ENCODE results near the gene ARHGAP18. TPM values are rescaled to one million over a fixed set of nuclear protein-coding genes. Genes with fewer than 3 reads are reported as not detected.

Gene ARHGAP18
- total RNA-seq, 4 donors from 2014 or later, result 5.1 to 12.7 (median 7.7) TPM

- no peak overlapping the region for H3K4me3 ChIP-seq (ENCODE audit: low read depth, poor library complexity, severe bottlenecking)
- 79 to 85% methylated on average over 7 of the region's 7 CpGs for WGBS, 2 donors
- TF ChIP-seq POLR2A (IDR thresholded peaks at IDR 0.05) (no peak), CTCF (IDR thresholded peaks at IDR 0.05) (no peak)
- DNase-seq (ENCODE audit: low spot score in 2 of 2), result no peak
- intact Hi-C loops (cut with DNase I; ENCODE audit: low total_unique reads), result no loop called here
Measured at GRCh38 chr6:129605967-129606366, 104.0 kb downstream of the ARHGAP18 start.

- H3K4me3 ChIP-seq (ENCODE audit: low read depth, poor library complexity, severe bottlenecking), result no peak overlapping the region
- no peak for TF ChIP-seq CTCF (IDR thresholded peaks at IDR 0.05)
- no peak for TF ChIP-seq POLR2A (IDR thresholded peaks at IDR 0.05)
Measured at GRCh38 chr6:129605095-129605494, 104.9 kb downstream of the ARHGAP18 start.

GRCh38 chr6:129604321-129604720, 105.7 kb downstream of the ARHGAP18 start:
- no peak for DNase-seq (ENCODE audit: low spot score in 2 of 2)
- H3K4me3 ChIP-seq (ENCODE audit: low read depth, poor library complexity, severe bottlenecking), result no peak overlapping the region
- intact Hi-C loops (cut with DNase I; ENCODE audit: low total_unique reads), result no loop called here
- no peak for TF ChIP-seq POLR2A (IDR thresholded peaks at IDR 0.05)
- no peak for TF ChIP-seq CTCF (IDR thresholded peaks at IDR 0.05)
- WGBS, 2 donors, result 93 to 95% methylated on average over 4 of the region's 4 CpGs

More at GRCh38 chr6:129605095-129605494, 104.9 kb downstream of the ARHGAP18 start:
- DNase-seq (ENCODE audit: low spot score in 2 of 2), result no peak
- intact Hi-C loops (cut with DNase I; ENCODE audit: low total_unique reads), result no loop called here
- 79 to 82% methylated on average over 1 of the region's 1 CpG for WGBS, 2 donors

GRCh38 chr6:129603741-129604140, 106.2 kb downstream of the ARHGAP18 start:
- TF ChIP-seq POLR2A (IDR thresholded peaks at IDR 0.05), result no peak
- no peak for TF ChIP-seq CTCF (IDR thresholded peaks at IDR 0.05)
- intact Hi-C loops (cut with DNase I; ENCODE audit: low total_unique reads), result no loop called here
- DNase-seq (ENCODE audit: low spot score in 2 of 2), result no peak
- no peak overlapping the region for H3K4me3 ChIP-seq (ENCODE audit: low read depth, poor library complexity, severe bottlenecking)
- 89 to 94% methylated on average over 2 of the region's 2 CpGs for WGBS, 2 donors

- no peak overlapping the region for H3K4me3 ChIP-seq (ENCODE audit: low read depth, poor library complexity, severe bottlenecking)
- intact Hi-C loops (cut with DNase I; ENCODE audit: low total_unique reads), result no loop called here
- TF ChIP-seq POLR2A (IDR thresholded peaks at IDR 0.05) (no peak), CTCF (IDR thresholded peaks at IDR 0.05) (no peak)
- no peak for DNase-seq (ENCODE audit: low spot score in 2 of 2)
- 91 to 96% methylated on average over 3 of the region's 3 CpGs for WGBS, 2 donors
Measured at GRCh38 chr6:129601323-129601722, 108.7 kb downstream of the ARHGAP18 start.

- intact Hi-C loops (cut with DNase I; ENCODE audit: low total_unique reads), result loop anchor here (5.0 to 10.0 kb wide), 2 partner anchors 128 to 415 kb away; partner anchors contain the start of gene L3MBTL3
- DNase-seq (ENCODE audit: low spot score in 2 of 2), result no peak
- TF ChIP-seq CTCF (IDR thresholded peaks at IDR 0.05), result no peak
- TF ChIP-seq POLR2A (IDR thresholded peaks at IDR 0.05), result no peak
- H3K4me3 ChIP-seq (ENCODE audit: low read depth, poor library complexity, severe bottlenecking), result no peak overlapping the region
- WGBS, 2 donors, result 80 to 91% methylated on average over 5 of the region's 5 CpGs
Measured at GRCh38 chr6:129599467-129599866, 110.5 kb downstream of the ARHGAP18 start.

All from lower leg skin (tissue), 4 donors.